T-helper 2 cell treated with Interferon-gamma antibody and Interleukin-4, amounts not matched to agents 100 ng/mL and 5 ng/mL, for 36 hours (primary cell): ENCODE results near the gene SDR42E2. TPM values are rescaled to one million over a fixed set of nuclear protein-coding genes. Genes with fewer than 3 reads are reported as not detected.

Experiments used
- intact Hi-C: fragments of 100-400 bp; cut with micrococcal nuclease; formaldehyde crosslinking; loops from one replicate; pipeline ENCODE4 v1.15.1; 2023
- total RNA-seq: library from RNA; stranded (reverse); gene quantifications from 2 replicates; pipeline ENCODE4 v1.2.3, GENCODE V29; 2022

Gene SDR42E2
- total RNA-seq, 1 donor from 2014 or later = not detected

DNA sequence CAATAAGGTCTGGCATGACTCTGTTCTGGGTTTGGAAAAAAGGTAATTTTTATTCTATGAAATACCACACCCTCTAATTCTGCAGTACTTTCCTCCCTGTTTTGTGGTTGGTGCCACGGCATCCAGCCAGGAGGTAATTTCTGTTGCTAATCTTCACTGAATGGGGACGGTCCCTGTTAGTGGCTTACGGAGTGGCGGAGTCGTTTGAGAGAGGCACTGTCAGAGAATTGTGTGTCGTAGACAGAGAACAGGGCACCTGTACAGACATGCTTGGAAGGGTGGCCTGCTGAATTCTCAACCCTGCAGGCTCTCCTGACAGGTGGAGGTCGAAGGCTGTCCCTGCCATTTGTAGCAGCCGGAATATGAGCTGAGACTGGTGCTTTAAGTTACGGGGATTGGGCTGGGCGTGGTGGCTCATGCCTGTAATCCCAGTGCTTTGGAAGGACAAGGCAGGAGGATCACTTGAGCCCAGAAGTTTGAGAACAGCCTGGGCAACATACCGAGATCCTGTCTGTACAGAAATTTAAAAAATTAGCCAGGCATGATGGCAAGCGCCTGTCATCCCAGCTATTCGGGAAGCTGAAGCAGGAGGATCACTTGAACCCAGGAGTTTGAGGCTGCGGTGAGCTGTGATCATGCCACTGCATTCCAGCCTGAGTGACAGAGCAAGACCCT, 77.0 kb downstream of the SDR42E2 start:
- intact Hi-C loops = no loop called here

DNA sequence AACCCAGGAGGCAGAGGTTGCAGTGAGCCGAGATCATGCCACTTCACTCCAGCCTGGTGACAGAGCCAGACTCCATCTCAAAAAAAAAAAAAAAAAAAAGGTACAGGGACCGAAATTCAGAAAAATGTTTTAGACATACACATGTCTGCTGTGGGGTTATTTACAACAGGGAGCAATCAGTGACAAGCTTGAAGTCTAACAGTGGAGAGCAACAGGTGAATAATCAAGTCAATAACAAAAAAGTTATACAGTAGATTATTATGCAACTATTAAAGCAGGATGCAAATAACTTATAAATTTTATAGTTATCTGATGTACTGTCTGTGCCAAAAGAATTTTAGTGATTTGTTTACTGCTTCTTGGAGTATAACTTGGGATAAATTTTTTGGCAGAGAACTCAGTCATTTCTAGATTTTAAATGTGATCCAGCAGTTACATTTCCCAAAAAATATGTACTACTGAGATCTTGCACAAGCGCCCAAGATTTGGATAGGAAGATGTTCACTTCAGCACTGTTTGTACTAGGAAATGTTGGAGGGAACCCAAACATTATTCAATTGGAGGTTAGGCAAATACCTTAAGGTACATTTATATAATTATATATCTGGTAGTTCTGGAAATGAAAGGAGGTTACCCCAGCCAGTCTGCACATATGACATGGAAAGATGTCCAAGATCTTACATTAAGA, 77.9 kb downstream of the SDR42E2 start:
- intact Hi-C loops = loop anchor here (2.0 to 5.0 kb wide), 2 partner anchors 33 to 45 kb away; partner anchors contain the start of gene EEF2K

Other genes starting within 250 kb of the SDR42E2 start
- 238 and 241 TPM in 2 replicates for gene UQCRC2, start 209.1 kb upstream of the SDR42E2 start, total RNA-seq
- gene PDZD9, start 161.4 kb upstream of the SDR42E2 start, total RNA-seq = not detected in 2 replicates
- 10.1 and 12.9 TPM in 2 replicates for gene MOSMO, start 154.4 kb upstream of the SDR42E2 start, total RNA-seq
- gene VWA3A, start 70.0 kb upstream of the SDR42E2 start, total RNA-seq = not detected in 2 replicates
- 30.7 and 31.2 TPM in 2 replicates for gene EEF2K, start 43.8 kb downstream of the SDR42E2 start, total RNA-seq
- gene POLR3E, start 134.9 kb downstream of the SDR42E2 start, total RNA-seq = 63.1 and 68.0 TPM in 2 replicates
- 39.8 and 45.9 TPM in 2 replicates for gene CDR2, start 212.1 kb downstream of the SDR42E2 start, total RNA-seq